Fibroblast of villous mesenchyme (primary cell): ENCODE measurements around the gene MCF2L. TPM values are rescaled to one million over a fixed set of nuclear protein-coding genes. Genes with fewer than 3 reads are reported as not detected.

ENCODE experiments used
- DNase-seq: peaks from one replicate; pipeline ENCODE4 v3.0.0-alpha.2; 2010; ENCODE audit warnings: low read depth
- H3K4me3 ChIP-seq: 2 replicates; pipeline ENCODE4 v1.5.1; 2011; ENCODE audit warnings: low read depth, mild to moderate bottlenecking, low read length
- CTCF ChIP-seq: IDR thresholded peaks from 2 replicates; pipeline ENCODE4 v1.5.1; 2012; ENCODE audit warnings: low read depth, mild to moderate bottlenecking, low read length; ENCODE audit not compliant: insufficient read depth
- total RNA-seq: library from RNA; depleted of rRNA; stranded (reverse); fragments of >200 nt; gene quantifications from 2 replicates; pipeline ENCODE4 v1.2.3, GENCODE V29; 2012

MCF2L gene
- total RNA-seq, 1 donor = under 0.01 TPM

- TF ChIP-seq CTCF = no peak
- DNase-seq = no peak
- H3K4me3 ChIP-seq = no peak overlapping the region
Measured at GRCh38 chr13:112954488-112955270, 14.3 kb upstream of the MCF2L start.

- H3K4me3 ChIP-seq = no peak overlapping the region
- no peak for TF ChIP-seq CTCF
- DNase-seq = no peak
Measured at GRCh38 chr13:112955271-112955937, 13.6 kb upstream of the MCF2L start.

- no peak for TF ChIP-seq CTCF
- DNase-seq = no peak
- no peak overlapping the region for H3K4me3 ChIP-seq
Measured at GRCh38 chr13:112955956-112956355, 13.1 kb upstream of the MCF2L start.

- no peak for TF ChIP-seq CTCF
- no peak overlapping the region for H3K4me3 ChIP-seq
- no peak for DNase-seq
Measured at GRCh38 chr13:112956571-112957294, 12.3 kb upstream of the MCF2L start.

- no peak for DNase-seq
- no peak for TF ChIP-seq CTCF
- no peak overlapping the region for H3K4me3 ChIP-seq
Measured at GRCh38 chr13:112957295-112957677, 11.7 kb upstream of the MCF2L start.

GRCh38 chr13:112958127-112958989 lies 10.7 kb upstream of the MCF2L start:
- no peak overlapping the region for H3K4me3 ChIP-seq
- no peak for TF ChIP-seq CTCF
- no peak for DNase-seq
